ENCODE data around the gene KAZN. TPM values are rescaled to one million over a fixed set of nuclear protein-coding genes. Genes with fewer than 3 reads are reported as not detected.

The KAZN gene
- total and polyA plus RNA-seq, 4 donors, result 17.8 to 54.0 (median 38.4) TPM

GRCh38 chr1:14687147-14687546, 88.7 kb downstream of the KAZN start:
- peaks cover 15% of the 10 kb centered on the region for H3K4me1 ChIP-seq (ENCODE audit: control insufficient read depth, insufficient read depth, low read length)
- DNase-seq (ENCODE audit: low read depth in 4 of 6, low spot score in 6 of 6), result no peak
- no peak overlapping the region for H3K27ac ChIP-seq (ENCODE audit: low read depth, low read length)
- H3K27me3 ChIP-seq (ENCODE audit: control insufficient read depth, insufficient read depth, low read length), result no peaks in the 10 kb centered on the region
- H3K36me3 ChIP-seq (ENCODE audit: control insufficient read depth, insufficient read depth, low read length), result no peaks in the 10 kb centered on the region
- 89% methylated on average over 4 of the region's 4 CpGs for WGBS (ENCODE audit: insufficient coverage)
- no peak overlapping the region for H3K4me3 ChIP-seq (ENCODE audit: low read depth, low read length)
- no peaks in the 10 kb centered on the region for H3K9me3 ChIP-seq (ENCODE audit: control insufficient read depth, insufficient read depth, low read length)

- no peaks in the 10 kb centered on the region for H3K9me3 ChIP-seq (ENCODE audit: control insufficient read depth, insufficient read depth, low read length)
- no peaks in the 10 kb centered on the region for H3K36me3 ChIP-seq (ENCODE audit: control insufficient read depth, insufficient read depth, low read length)
- WGBS (ENCODE audit: insufficient coverage), result 52% methylated on average over 9 of the region's 15 CpGs
- H3K4me1 ChIP-seq (ENCODE audit: control insufficient read depth, insufficient read depth, low read length), result peaks cover 15% of the 10 kb centered on the region
- no peak overlapping the region for H3K27ac ChIP-seq (ENCODE audit: low read depth, low read length)
- H3K4me3 ChIP-seq (ENCODE audit: low read depth, low read length), result no peak overlapping the region
- peak in 1 of 6 donors; percentile 81 for DNase-seq (ENCODE audit: low read depth in 4 of 6, low spot score in 6 of 6)
- H3K27me3 ChIP-seq (ENCODE audit: control insufficient read depth, insufficient read depth, low read length), result no peaks in the 10 kb centered on the region
Observed at GRCh38 chr1:14689996-14690615, 91.6 kb downstream of the KAZN start.

- Histone ChIP-seq H3K36me3 (ENCODE audit: control insufficient read depth, insufficient read depth, low read length) (no peaks in the 10 kb centered on the region), H3K4me1 (ENCODE audit: control insufficient read depth, insufficient read depth, low read length) (peaks cover 26% of the 10 kb centered on the region), H3K27ac (ENCODE audit: low read depth, low read length) (no peak overlapping the region), H3K4me3 (ENCODE audit: low read depth, low read length) (no peak overlapping the region), H3K27me3 (ENCODE audit: control insufficient read depth, insufficient read depth, low read length) (no peaks in the 10 kb centered on the region), H3K9me3 (ENCODE audit: control insufficient read depth, insufficient read depth, low read length) (no peaks in the 10 kb centered on the region)
- 30% methylated on average over 5 of the region's 7 CpGs for WGBS (ENCODE audit: insufficient coverage)
- DNase-seq (ENCODE audit: low read depth in 4 of 6, low spot score in 6 of 6), result no peak
Observed at GRCh38 chr1:14693949-14694348, 95.5 kb downstream of the KAZN start.

- no peak overlapping the region for H3K4me3 ChIP-seq (ENCODE audit: low read depth, low read length)
- no peak for DNase-seq (ENCODE audit: low read depth in 4 of 6, low spot score in 6 of 6)
- no peaks in the 10 kb centered on the region for H3K27me3 ChIP-seq (ENCODE audit: control insufficient read depth, insufficient read depth, low read length)
- H3K4me1 ChIP-seq (ENCODE audit: control insufficient read depth, insufficient read depth, low read length), result peaks cover 23% of the 10 kb centered on the region
- no CpG with 5 or more reads among the region's 3 CpGs for WGBS (ENCODE audit: insufficient coverage)
- H3K9me3 ChIP-seq (ENCODE audit: control insufficient read depth, insufficient read depth, low read length), result no peaks in the 10 kb centered on the region
- H3K36me3 ChIP-seq (ENCODE audit: control insufficient read depth, insufficient read depth, low read length), result no peaks in the 10 kb centered on the region
- H3K27ac ChIP-seq (ENCODE audit: low read depth, low read length), result no peak overlapping the region
Observed at GRCh38 chr1:14694589-14694988, 96.1 kb downstream of the KAZN start.

GRCh38 chr1:14696761-14697160, 98.3 kb downstream of the KAZN start:
- WGBS (ENCODE audit: insufficient coverage), result 78% methylated on average over 3 of the region's 5 CpGs

GRCh38 chr1:14697353-14697752, 98.9 kb downstream of the KAZN start:
- peak overlapping the region; percentile 44 for H3K27ac ChIP-seq (ENCODE audit: low read depth, low read length)

More at GRCh38 chr1:14696761-14697160, 98.3 kb downstream of the KAZN start:
- no peaks in the 10 kb centered on the region for H3K9me3 ChIP-seq (ENCODE audit: control insufficient read depth, insufficient read depth, low read length)
- peaks cover 19% of the 10 kb centered on the region for H3K4me1 ChIP-seq (ENCODE audit: control insufficient read depth, insufficient read depth, low read length)
- no peaks in the 10 kb centered on the region for H3K27me3 ChIP-seq (ENCODE audit: control insufficient read depth, insufficient read depth, low read length)
- H3K36me3 ChIP-seq (ENCODE audit: control insufficient read depth, insufficient read depth, low read length), result no peaks in the 10 kb centered on the region
- no peak overlapping the region for H3K27ac ChIP-seq (ENCODE audit: low read depth, low read length)
- DNase-seq (ENCODE audit: low read depth in 4 of 6, low spot score in 6 of 6), result no peak
- H3K4me3 ChIP-seq (ENCODE audit: low read depth, low read length), result no peak overlapping the region

GRCh38 chr1:14698314-14698713, 99.8 kb downstream of the KAZN start:
- Histone ChIP-seq H3K4me3 (ENCODE audit: low read depth, low read length) (no peak overlapping the region), H3K9me3 (ENCODE audit: control insufficient read depth, insufficient read depth, low read length) (no peaks in the 10 kb centered on the region), H3K4me1 (ENCODE audit: control insufficient read depth, insufficient read depth, low read length) (peaks cover 19% of the 10 kb centered on the region), H3K36me3 (ENCODE audit: control insufficient read depth, insufficient read depth, low read length) (no peaks in the 10 kb centered on the region), H3K27me3 (ENCODE audit: control insufficient read depth, insufficient read depth, low read length) (no peaks in the 10 kb centered on the region), H3K27ac (ENCODE audit: low read depth, low read length) (no peak overlapping the region)
- peak in 1 of 6 donors; percentile 56 for DNase-seq (ENCODE audit: low read depth in 4 of 6, low spot score in 6 of 6)
- WGBS (ENCODE audit: insufficient coverage), result 59% methylated on average over 9 of the region's 11 CpGs

More at GRCh38 chr1:14697353-14697752, 98.9 kb downstream of the KAZN start:
- no peak for DNase-seq (ENCODE audit: low read depth in 4 of 6, low spot score in 6 of 6)
- no peaks in the 10 kb centered on the region for H3K36me3 ChIP-seq (ENCODE audit: control insufficient read depth, insufficient read depth, low read length)
- H3K9me3 ChIP-seq (ENCODE audit: control insufficient read depth, insufficient read depth, low read length), result no peaks in the 10 kb centered on the region
- H3K27me3 ChIP-seq (ENCODE audit: control insufficient read depth, insufficient read depth, low read length), result no peaks in the 10 kb centered on the region
- 75% methylated on average over 4 of the region's 4 CpGs for WGBS (ENCODE audit: insufficient coverage)
- no peak overlapping the region for H3K4me3 ChIP-seq (ENCODE audit: low read depth, low read length)
- peaks cover 19% of the 10 kb centered on the region for H3K4me1 ChIP-seq (ENCODE audit: control insufficient read depth, insufficient read depth, low read length)

- H3K4me1 ChIP-seq (ENCODE audit: control insufficient read depth, insufficient read depth, low read length), result peaks cover 19% of the 10 kb centered on the region
- no peak overlapping the region for H3K4me3 ChIP-seq (ENCODE audit: low read depth, low read length)
- no peaks in the 10 kb centered on the region for H3K9me3 ChIP-seq (ENCODE audit: control insufficient read depth, insufficient read depth, low read length)
- no peak overlapping the region for H3K27ac ChIP-seq (ENCODE audit: low read depth, low read length)
- H3K36me3 ChIP-seq (ENCODE audit: control insufficient read depth, insufficient read depth, low read length), result no peaks in the 10 kb centered on the region
- 78% methylated on average over 5 of the region's 8 CpGs for WGBS (ENCODE audit: insufficient coverage)
- H3K27me3 ChIP-seq (ENCODE audit: control insufficient read depth, insufficient read depth, low read length), result no peaks in the 10 kb centered on the region
- no peak for DNase-seq (ENCODE audit: low read depth in 4 of 6, low spot score in 6 of 6)
Observed at GRCh38 chr1:14699620-14700019, 101.1 kb downstream of the KAZN start.

GRCh38 chr1:14704846-14705245, 106.4 kb downstream of the KAZN start:
- no peaks in the 10 kb centered on the region for H3K36me3 ChIP-seq (ENCODE audit: control insufficient read depth, insufficient read depth, low read length)
- 100% methylated on average over 1 of the region's 1 CpG for WGBS (ENCODE audit: insufficient coverage)
- H3K4me3 ChIP-seq (ENCODE audit: low read depth, low read length), result no peak overlapping the region

GRCh38 chr1:14705824-14706223, 107.3 kb downstream of the KAZN start:
- H3K27ac ChIP-seq (ENCODE audit: low read depth, low read length), result no peak overlapping the region
- H3K4me1 ChIP-seq (ENCODE audit: control insufficient read depth, insufficient read depth, low read length), result peaks cover 3% of the 10 kb centered on the region
- peaks cover 5% of the 10 kb centered on the region for H3K36me3 ChIP-seq (ENCODE audit: control insufficient read depth, insufficient read depth, low read length)
- DNase-seq (ENCODE audit: low read depth in 4 of 6, low spot score in 6 of 6), result no peak
- no peaks in the 10 kb centered on the region for H3K9me3 ChIP-seq (ENCODE audit: control insufficient read depth, insufficient read depth, low read length)
- H3K4me3 ChIP-seq (ENCODE audit: low read depth, low read length), result no peak overlapping the region
- H3K27me3 ChIP-seq (ENCODE audit: control insufficient read depth, insufficient read depth, low read length), result no peaks in the 10 kb centered on the region
- 90% methylated on average over 2 of the region's 5 CpGs for WGBS (ENCODE audit: insufficient coverage)

More at GRCh38 chr1:14704846-14705245, 106.4 kb downstream of the KAZN start:
- Histone ChIP-seq H3K9me3 (ENCODE audit: control insufficient read depth, insufficient read depth, low read length) (no peaks in the 10 kb centered on the region), H3K4me1 (ENCODE audit: control insufficient read depth, insufficient read depth, low read length) (peaks cover 3% of the 10 kb centered on the region), H3K27me3 (ENCODE audit: control insufficient read depth, insufficient read depth, low read length) (no peaks in the 10 kb centered on the region), H3K27ac (ENCODE audit: low read depth, low read length) (no peak overlapping the region)
- DNase-seq (ENCODE audit: low read depth in 4 of 6, low spot score in 6 of 6), result no peak

All from spinal cord (tissue), 10 donors.